ENCODE results near the gene PDGFC. TPM values are rescaled to one million over a fixed set of nuclear protein-coding genes. Genes with fewer than 3 reads are reported as not detected.

Gene PDGFC
- total and polyA plus RNA-seq, 2 of the 13 experiments (the other 11 are each of a cell fraction or from before 2014, with no cell fraction given): 4.6 to 9.1 TPM

GRCh38 chr4:156931267-156931666 is 40.3 kb downstream of the PDGFC start (continued):
- no peak for TF ChIP-seq ZHX1 (CRISPR knock-in tag; IDR thresholded peaks at IDR 0.05; ENCODE audit: low read depth)
- no peak for TF ChIP-seq ZNF343 (CRISPR knock-in tag; IDR thresholded peaks at IDR 0.05)
- no peak; the same call in 1 of the 2 replicates for TF ChIP-seq HNF4A (CRISPR knock-in tag; IDR thresholded peaks at IDR 0.05)
- no peak for TF ChIP-seq GATAD1 (CRISPR knock-in tag; IDR thresholded peaks at IDR 0.05)
- no peak for TF ChIP-seq ZNF333 (CRISPR knock-in tag; IDR thresholded peaks at IDR 0.05; ENCODE audit: borderline replicate concordance)
- TF ChIP-seq SNAPC5 (CRISPR knock-in tag; IDR thresholded peaks at IDR 0.05; ENCODE audit: borderline replicate concordance): no peak
- no peak for TF ChIP-seq GTF3A (CRISPR knock-in tag; conservative IDR thresholded peaks at IDR 0.05)
- TF ChIP-seq SOX13 (IDR thresholded peaks at IDR 0.05): 0 out of 2 replicates have a peak, but pooled peaks have one; percentile 42
- peak in 1 of 2 experiments; percentile 89; a peak in 2 of 4 replicates for TF ChIP-seq SOX13 (CRISPR knock-in tag; conservative IDR thresholded peaks at IDR 0.05 in 1 of 2, IDR thresholded peaks at IDR 0.05 in 1 of 2)
- no peak for TF ChIP-seq SPEN (CRISPR knock-in tag; IDR thresholded peaks at IDR 0.05; ENCODE audit: low read depth)
- no peak for TF ChIP-seq ZFP62 (CRISPR knock-in tag; IDR thresholded peaks at IDR 0.05)
- TF ChIP-seq NAIF1 (CRISPR knock-in tag; IDR thresholded peaks at IDR 0.05; ENCODE audit: borderline replicate concordance): no peak
- no peak for TF ChIP-seq DDIT3 (CRISPR knock-in tag; IDR thresholded peaks at IDR 0.05)
- TF ChIP-seq ZKSCAN8 (CRISPR knock-in tag; IDR thresholded peaks at IDR 0.05; ENCODE audit: borderline replicate concordance): no peak
- TF ChIP-seq ZFP82 (CRISPR knock-in tag; IDR thresholded peaks at IDR 0.05; ENCODE audit: borderline replicate concordance): no peak
- TF ChIP-seq NBN (conservative IDR thresholded peaks at IDR 0.05): no peak
- TF ChIP-seq KDM5A (IDR thresholded peaks at IDR 0.05; ENCODE audit: borderline replicate concordance, low read length): no peak
- no peak for TF ChIP-seq ZNF512 (CRISPR knock-in tag; IDR thresholded peaks at IDR 0.05)
- no peak for TF ChIP-seq SATB2 (CRISPR knock-in tag; IDR thresholded peaks at IDR 0.05)
- TF ChIP-seq ZNF644 (CRISPR knock-in tag; IDR thresholded peaks at IDR 0.05; ENCODE audit: low read depth): peak; percentile 66; the same call in 1 of the 2 replicates
- no peak for TF ChIP-seq ZNF230 (CRISPR knock-in tag; IDR thresholded peaks at IDR 0.05)
- TF ChIP-seq CREBL2 (CRISPR knock-in tag; IDR thresholded peaks at IDR 0.05; ENCODE audit: borderline replicate concordance): no peak
- no peak for TF ChIP-seq ZNF280B (CRISPR knock-in tag; IDR thresholded peaks at IDR 0.05; ENCODE audit: borderline replicate concordance)

Measured in HepG2 (cell line).